Liver (tissue), 9 donors: ENCODE data around the gene MAPK8. TPM values are rescaled to one million over a fixed set of nuclear protein-coding genes. Genes with fewer than 3 reads are reported as not detected.

ENCODE experiments used
- DNase-seq: peaks from one replicate; pipeline ENCODE4 v3.0.0-alpha.2; 2017; ENCODE audit warnings: low spot score
- H3K27ac ChIP-seq, 2 donors: one replicate each; pipeline ENCODE4 v1.7.0; 2013; ENCODE audit warnings: inconsistent platforms in 2 of 2, low read length in 2 of 2, control low read depth in 1 of 2, low read depth in 1 of 2, mild to moderate bottlenecking in 1 of 2
- H3K27me3 ChIP-seq, 4 donors: one replicate each; pipeline versions ENCODE4 v1.6.1 to v1.7.0; 2013; ENCODE audit warnings: low read length in 3 of 4, inconsistent platforms in 1 of 4, mild to moderate bottlenecking in 1 of 4, moderate library complexity in 1 of 4; ENCODE audit not compliant: control insufficient read depth in 4 of 4, insufficient read depth in 4 of 4
- H3K36me3 ChIP-seq, 4 donors: one replicate each; pipeline versions ENCODE4 v1.6.1 to v1.7.0; 2013; ENCODE audit warnings: low read length in 3 of 4, mild to moderate bottlenecking in 3 of 4, low read depth in 1 of 4, moderate library complexity in 1 of 4; ENCODE audit not compliant: control insufficient read depth in 4 of 4, insufficient read depth in 3 of 4
- H3K4me1 ChIP-seq, 4 donors: one replicate each; pipeline versions ENCODE4 v1.6.1 to v1.7.0; 2013; ENCODE audit warnings: low read length in 3 of 4, mild to moderate bottlenecking in 3 of 4, moderate library complexity in 1 of 4; ENCODE audit not compliant: control insufficient read depth in 4 of 4, insufficient read depth in 4 of 4
- H3K4me3 ChIP-seq, 3 donors: one replicate each; pipeline versions ENCODE4 v1.6.1 to v1.7.0; 2013; ENCODE audit warnings: low read length in 3 of 3, control low read depth in 1 of 3, low read depth in 1 of 3, mild to moderate bottlenecking in 1 of 3
- H3K9ac ChIP-seq, 2 donors: one replicate each; pipeline ENCODE4 v1.7.0; 2013; ENCODE audit warnings: low read length in 2 of 2, mild to moderate bottlenecking in 2 of 2, moderate library complexity in 2 of 2, control low read depth in 1 of 2, low read depth in 1 of 2
- H3K9me3 ChIP-seq, 4 donors: one replicate each; pipeline versions ENCODE4 v1.6.1 to v1.7.0; 2013; ENCODE audit warnings: low read length in 3 of 4; ENCODE audit not compliant: control insufficient read depth in 4 of 4
- EGR1 ChIP-seq, 2 donors: IDR thresholded peaks; 2 replicates each; pipeline ENCODE4 v1.6.1; 2016 to 2018; ENCODE audit warnings: antibody characterized with exemption in 2 of 2, low read depth in 2 of 2
- FOXA1 ChIP-seq: IDR thresholded peaks from 2 replicates; pipeline ENCODE4 v1.6.1; 2016; ENCODE audit warnings: antibody characterized with exemption
- FOXA2 ChIP-seq: IDR thresholded peaks from 2 replicates; pipeline ENCODE4 v1.6.1; 2016; ENCODE audit warnings: antibody characterized with exemption
- GABPA ChIP-seq, 2 donors: IDR thresholded peaks in 1 of 2; conservative IDR thresholded peaks in 1 of 2; 2 replicates each; pipeline ENCODE4 v1.6.1; 2016; ENCODE audit warnings: antibody characterized with exemption in 2 of 2, mild to moderate bottlenecking in 1 of 2, moderate library complexity in 1 of 2
- HNF4A ChIP-seq, 2 donors: conservative IDR thresholded peaks; 2 replicates each; pipeline ENCODE4 v1.6.1; 2016; ENCODE audit warnings: antibody characterized with exemption in 2 of 2, mild to moderate bottlenecking in 2 of 2
- HNF4G ChIP-seq: IDR thresholded peaks from 2 replicates; pipeline ENCODE4 v1.6.1; 2016; ENCODE audit warnings: antibody characterized with exemption
- JUND ChIP-seq, 2 donors: IDR thresholded peaks; 2 replicates each; pipeline ENCODE4 v1.6.1; 2016; ENCODE audit warnings: antibody characterized with exemption in 2 of 2
- NR2F2 ChIP-seq: IDR thresholded peaks from 2 replicates; pipeline ENCODE4 v1.6.1; 2016; ENCODE audit warnings: antibody characterized with exemption
- RAD21 ChIP-seq, 2 donors: IDR thresholded peaks; 2 replicates each; pipeline ENCODE4 v1.6.1; 2016; ENCODE audit warnings: antibody characterized with exemption in 2 of 2, mild to moderate bottlenecking in 2 of 2
- RXRA ChIP-seq, 2 donors: IDR thresholded peaks; 2 replicates each; pipeline ENCODE4 v1.6.1; 2017 to 2018; ENCODE audit warnings: antibody characterized with exemption in 2 of 2, mild to moderate bottlenecking in 1 of 2
- SP1 ChIP-seq: IDR thresholded peaks from 2 replicates; pipeline ENCODE4 v1.6.1; 2018; ENCODE audit warnings: antibody characterized with exemption, mild to moderate bottlenecking
- TAF1 ChIP-seq: conservative IDR thresholded peaks from 2 replicates; pipeline ENCODE4 v1.6.1; 2016; ENCODE audit warnings: antibody characterized with exemption, mild to moderate bottlenecking
- YY1 ChIP-seq: IDR thresholded peaks from 2 replicates; pipeline ENCODE4 v1.6.1; 2016; ENCODE audit warnings: antibody characterized with exemption, mild to moderate bottlenecking
- WGBS: extraction: QIAGEN DNeasy Blood & Tissue Kit; methylation state at CpG from one replicate; pipeline ENCODE4 v1.1.7; 2013; 5-methylcytosine and 5-hydroxymethylcytosine counted together
- polyA plus RNA-seq, 2 donors: library from polyadenylated mRNA; stranded (reverse) in 1 of 2; unstranded in 1 of 2; fragments of 200-250 nt in 1 of 2; fragments of >200 nt in 1 of 2; fragmentation: Nextera tagmentation in 1 of 2; extraction: Ambion mirVana in 1 of 2; gene quantifications; one replicate each; pipeline versions ENCODE4 v1.2.1 to v1.2.3, GENCODE V29; 2013 to 2015
- total RNA-seq, 2 donors: library from RNA; depleted of rRNA; stranded (reverse); fragments of >200 nt; gene quantifications; one replicate each; pipeline ENCODE4 v1.2.3, GENCODE V29; 2014
- TF ChIP-seq, protein P1 (sequence below): IDR thresholded peaks from 2 replicates; pipeline ENCODE4 v1.6.1; 2016; ENCODE audit warnings: antibody characterized with exemption
- TF ChIP-seq, protein P2 (sequence below): IDR thresholded peaks from 2 replicates; pipeline ENCODE4 v1.6.1; 2016; ENCODE audit warnings: antibody characterized with exemption, mild to moderate bottlenecking
- TF ChIP-seq, protein P3 (sequence below): IDR thresholded peaks from 2 replicates; pipeline ENCODE4 v1.6.1; 2016; ENCODE audit warnings: antibody characterized with exemption
- TF ChIP-seq, protein P4 (sequence below): IDR thresholded peaks from 2 replicates; pipeline ENCODE4 v1.6.1; 2016; ENCODE audit warnings: antibody characterized with exemption
- TF ChIP-seq, protein P5 (sequence below): fragments of 150-350 bp; IDR thresholded peaks from 2 replicates; pipeline ENCODE4 v1.5.1; 2017; ENCODE audit warnings: improper control_type of control experiment, low read depth, low read length; ENCODE audit not compliant: missing input control
- donor health status: healthy.
- donor health status: healthy.
- donor health status: healthy.
- donor health status: healthy.
- donor health status: healthy.

The MAPK8 gene
- total and polyA plus RNA-seq, 4 donors: 14.9 to 51.6 (median 24.8) TPM

DNA sequence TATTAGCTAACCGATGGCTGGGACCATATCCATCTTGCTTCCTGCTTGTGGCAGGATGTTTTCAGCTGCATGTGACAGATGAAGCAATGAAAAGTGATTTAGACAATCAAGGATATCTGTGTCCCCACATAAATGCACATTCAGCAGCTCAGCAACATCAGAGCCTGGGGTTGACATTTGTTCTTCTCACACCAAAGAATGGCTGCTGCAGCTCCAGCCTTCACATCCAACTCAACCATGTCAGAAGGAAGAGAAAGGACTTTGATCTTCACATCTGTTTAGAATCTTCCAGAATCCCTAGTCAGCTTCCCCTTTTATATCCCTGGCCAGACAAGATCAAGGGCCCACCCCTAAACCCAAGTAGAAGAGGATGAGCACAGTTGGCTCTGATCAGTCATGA is 20.1 kb upstream of the MAPK8 start:
- no peak overlapping the region for H3K27ac ChIP-seq
- no peaks in the 10 kb centered on the region for H3K36me3 ChIP-seq
- H3K27me3 ChIP-seq: peaks cover 0 to 4% (median 0%) of the 10 kb centered on the region in 4 donors
- no peak overlapping the region for H3K4me3 ChIP-seq
- peaks cover 6 to 10% (median 8%) of the 10 kb centered on the region in 4 donors for H3K9me3 ChIP-seq
- WGBS: 84% methylated on average over 1 of the region's 1 CpG
- no peak overlapping the region for H3K9ac ChIP-seq
- no peak for DNase-seq
- TF ChIP-seq RAD21 (IDR thresholded peaks at IDR 0.05) (no peak), EGR1 (IDR thresholded peaks at IDR 0.05; ENCODE audit: low read depth in 2 of 2) (no peak), FOXA2 (no peak), HNF4A (conservative IDR thresholded peaks at IDR 0.05) (no peak), TAF1 (no peak), YY1 (no peak), NR2F2 (no peak), HNF4G (no peak), JUND (IDR thresholded peaks at IDR 0.05) (no peak), RXRA (IDR thresholded peaks at IDR 0.05) (no peak), FOXA1 (no peak), GABPA (IDR thresholded peaks at IDR 0.05 in 1 of 2, conservative IDR thresholded peaks at IDR 0.05 in 1 of 2) (no peak), SP1 (no peak)
- TF ChIP-seq, protein P1, sequence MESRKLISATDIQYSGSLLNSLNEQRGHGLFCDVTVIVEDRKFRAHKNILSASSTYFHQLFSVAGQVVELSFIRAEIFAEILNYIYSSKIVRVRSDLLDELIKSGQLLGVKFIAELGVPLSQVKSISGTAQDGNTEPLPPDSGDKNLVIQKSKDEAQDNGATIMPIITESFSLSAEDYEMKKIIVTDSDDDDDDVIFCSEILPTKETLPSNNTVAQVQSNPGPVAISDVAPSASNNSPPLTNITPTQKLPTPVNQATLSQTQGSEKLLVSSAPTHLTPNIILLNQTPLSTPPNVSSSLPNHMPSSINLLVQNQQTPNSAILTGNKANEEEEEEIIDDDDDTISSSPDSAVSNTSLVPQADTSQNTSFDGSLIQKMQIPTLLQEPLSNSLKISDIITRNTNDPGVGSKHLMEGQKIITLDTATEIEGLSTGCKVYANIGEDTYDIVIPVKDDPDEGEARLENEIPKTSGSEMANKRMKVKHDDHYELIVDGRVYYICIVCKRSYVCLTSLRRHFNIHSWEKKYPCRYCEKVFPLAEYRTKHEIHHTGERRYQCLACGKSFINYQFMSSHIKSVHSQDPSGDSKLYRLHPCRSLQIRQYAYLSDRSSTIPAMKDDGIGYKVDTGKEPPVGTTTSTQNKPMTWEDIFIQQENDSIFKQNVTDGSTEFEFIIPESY: no peak
- TF ChIP-seq, protein P2, sequence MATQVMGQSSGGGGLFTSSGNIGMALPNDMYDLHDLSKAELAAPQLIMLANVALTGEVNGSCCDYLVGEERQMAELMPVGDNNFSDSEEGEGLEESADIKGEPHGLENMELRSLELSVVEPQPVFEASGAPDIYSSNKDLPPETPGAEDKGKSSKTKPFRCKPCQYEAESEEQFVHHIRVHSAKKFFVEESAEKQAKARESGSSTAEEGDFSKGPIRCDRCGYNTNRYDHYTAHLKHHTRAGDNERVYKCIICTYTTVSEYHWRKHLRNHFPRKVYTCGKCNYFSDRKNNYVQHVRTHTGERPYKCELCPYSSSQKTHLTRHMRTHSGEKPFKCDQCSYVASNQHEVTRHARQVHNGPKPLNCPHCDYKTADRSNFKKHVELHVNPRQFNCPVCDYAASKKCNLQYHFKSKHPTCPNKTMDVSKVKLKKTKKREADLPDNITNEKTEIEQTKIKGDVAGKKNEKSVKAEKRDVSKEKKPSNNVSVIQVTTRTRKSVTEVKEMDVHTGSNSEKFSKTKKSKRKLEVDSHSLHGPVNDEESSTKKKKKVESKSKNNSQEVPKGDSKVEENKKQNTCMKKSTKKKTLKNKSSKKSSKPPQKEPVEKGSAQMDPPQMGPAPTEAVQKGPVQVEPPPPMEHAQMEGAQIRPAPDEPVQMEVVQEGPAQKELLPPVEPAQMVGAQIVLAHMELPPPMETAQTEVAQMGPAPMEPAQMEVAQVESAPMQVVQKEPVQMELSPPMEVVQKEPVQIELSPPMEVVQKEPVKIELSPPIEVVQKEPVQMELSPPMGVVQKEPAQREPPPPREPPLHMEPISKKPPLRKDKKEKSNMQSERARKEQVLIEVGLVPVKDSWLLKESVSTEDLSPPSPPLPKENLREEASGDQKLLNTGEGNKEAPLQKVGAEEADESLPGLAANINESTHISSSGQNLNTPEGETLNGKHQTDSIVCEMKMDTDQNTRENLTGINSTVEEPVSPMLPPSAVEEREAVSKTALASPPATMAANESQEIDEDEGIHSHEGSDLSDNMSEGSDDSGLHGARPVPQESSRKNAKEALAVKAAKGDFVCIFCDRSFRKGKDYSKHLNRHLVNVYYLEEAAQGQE: no peak
- TF ChIP-seq, protein P3, sequence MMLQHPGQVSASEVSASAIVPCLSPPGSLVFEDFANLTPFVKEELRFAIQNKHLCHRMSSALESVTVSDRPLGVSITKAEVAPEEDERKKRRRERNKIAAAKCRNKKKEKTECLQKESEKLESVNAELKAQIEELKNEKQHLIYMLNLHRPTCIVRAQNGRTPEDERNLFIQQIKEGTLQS: no peak
- TF ChIP-seq, protein P4, sequence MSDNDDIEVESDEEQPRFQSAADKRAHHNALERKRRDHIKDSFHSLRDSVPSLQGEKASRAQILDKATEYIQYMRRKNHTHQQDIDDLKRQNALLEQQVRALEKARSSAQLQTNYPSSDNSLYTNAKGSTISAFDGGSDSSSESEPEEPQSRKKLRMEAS: no peak
- TF ChIP-seq, protein P5, sequence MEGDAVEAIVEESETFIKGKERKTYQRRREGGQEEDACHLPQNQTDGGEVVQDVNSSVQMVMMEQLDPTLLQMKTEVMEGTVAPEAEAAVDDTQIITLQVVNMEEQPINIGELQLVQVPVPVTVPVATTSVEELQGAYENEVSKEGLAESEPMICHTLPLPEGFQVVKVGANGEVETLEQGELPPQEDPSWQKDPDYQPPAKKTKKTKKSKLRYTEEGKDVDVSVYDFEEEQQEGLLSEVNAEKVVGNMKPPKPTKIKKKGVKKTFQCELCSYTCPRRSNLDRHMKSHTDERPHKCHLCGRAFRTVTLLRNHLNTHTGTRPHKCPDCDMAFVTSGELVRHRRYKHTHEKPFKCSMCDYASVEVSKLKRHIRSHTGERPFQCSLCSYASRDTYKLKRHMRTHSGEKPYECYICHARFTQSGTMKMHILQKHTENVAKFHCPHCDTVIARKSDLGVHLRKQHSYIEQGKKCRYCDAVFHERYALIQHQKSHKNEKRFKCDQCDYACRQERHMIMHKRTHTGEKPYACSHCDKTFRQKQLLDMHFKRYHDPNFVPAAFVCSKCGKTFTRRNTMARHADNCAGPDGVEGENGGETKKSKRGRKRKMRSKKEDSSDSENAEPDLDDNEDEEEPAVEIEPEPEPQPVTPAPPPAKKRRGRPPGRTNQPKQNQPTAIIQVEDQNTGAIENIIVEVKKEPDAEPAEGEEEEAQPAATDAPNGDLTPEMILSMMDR: no peak
- no peaks in the 10 kb centered on the region for H3K4me1 ChIP-seq
